LNCaP clone FGC (cell line): ENCODE data around the gene MYBPC1.
A peak's percentile ranks its signal among the peaks of the same experiment; 100 is the strongest.

ENCODE experiments used
- DNase-seq: peaks from one replicate; pipeline ENCODE4 v3.0.0-alpha.2; 2011; ENCODE audit warnings: low read depth
- H3K4me3 ChIP-seq: 2 replicates; pipeline ENCODE4 v1.5.1; 2011; ENCODE audit warnings: mild to moderate bottlenecking, low read depth, low read length, control low read depth
- TF ChIP-seq, protein P1 (sequence below): IDR thresholded peaks from 2 replicates; pipeline ENCODE4 v1.5.1; 2012; ENCODE audit warnings: mild to moderate bottlenecking; ENCODE audit not compliant: control insufficient read depth, insufficient read depth; ENCODE audit errors: extremely low read depth

MYBPC1 gene

GRCh38 chr12:101707131-101707782 lies 112.5 kb downstream of the MYBPC1 start:
- TF ChIP-seq, protein P1, sequence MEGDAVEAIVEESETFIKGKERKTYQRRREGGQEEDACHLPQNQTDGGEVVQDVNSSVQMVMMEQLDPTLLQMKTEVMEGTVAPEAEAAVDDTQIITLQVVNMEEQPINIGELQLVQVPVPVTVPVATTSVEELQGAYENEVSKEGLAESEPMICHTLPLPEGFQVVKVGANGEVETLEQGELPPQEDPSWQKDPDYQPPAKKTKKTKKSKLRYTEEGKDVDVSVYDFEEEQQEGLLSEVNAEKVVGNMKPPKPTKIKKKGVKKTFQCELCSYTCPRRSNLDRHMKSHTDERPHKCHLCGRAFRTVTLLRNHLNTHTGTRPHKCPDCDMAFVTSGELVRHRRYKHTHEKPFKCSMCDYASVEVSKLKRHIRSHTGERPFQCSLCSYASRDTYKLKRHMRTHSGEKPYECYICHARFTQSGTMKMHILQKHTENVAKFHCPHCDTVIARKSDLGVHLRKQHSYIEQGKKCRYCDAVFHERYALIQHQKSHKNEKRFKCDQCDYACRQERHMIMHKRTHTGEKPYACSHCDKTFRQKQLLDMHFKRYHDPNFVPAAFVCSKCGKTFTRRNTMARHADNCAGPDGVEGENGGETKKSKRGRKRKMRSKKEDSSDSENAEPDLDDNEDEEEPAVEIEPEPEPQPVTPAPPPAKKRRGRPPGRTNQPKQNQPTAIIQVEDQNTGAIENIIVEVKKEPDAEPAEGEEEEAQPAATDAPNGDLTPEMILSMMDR, result no peak
- DNase-seq, result no peak
- no peak overlapping the region for H3K4me3 ChIP-seq

- no peak overlapping the region for H3K4me3 ChIP-seq
- DNase-seq, result no peak
- TF ChIP-seq, protein P1, result no peak
Measured at GRCh38 chr12:101710288-101710687, 115.5 kb downstream of the MYBPC1 start.

DNA sequence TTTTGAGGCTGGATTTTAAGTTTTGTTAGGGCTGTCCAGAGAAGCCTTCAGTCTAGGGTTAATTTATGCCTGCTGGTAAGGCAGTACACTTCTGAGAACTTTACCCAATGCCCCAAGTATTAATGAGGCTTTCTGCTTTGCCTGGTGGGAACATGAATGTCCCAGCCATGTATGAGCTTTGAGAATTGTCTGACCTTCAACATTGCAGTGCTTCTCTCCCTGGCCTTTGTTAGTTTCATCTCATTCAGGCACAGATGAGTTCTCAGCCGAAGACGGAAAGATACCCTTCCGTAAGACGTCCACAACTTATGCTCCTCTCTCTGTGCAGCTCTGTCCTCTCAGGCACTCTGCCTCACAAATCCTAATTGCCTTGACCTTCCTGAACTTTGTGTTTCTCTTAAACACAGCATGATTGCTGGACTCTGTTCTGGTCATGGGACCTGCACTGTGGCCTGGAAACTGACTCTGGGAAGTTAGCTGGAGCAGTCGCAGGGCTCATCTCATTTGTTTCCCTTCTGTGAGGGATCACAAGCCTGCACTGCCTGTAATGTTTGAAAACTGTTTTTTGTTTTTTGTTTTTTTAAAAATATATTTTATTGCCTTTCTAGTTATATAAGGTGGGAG lies 118.4 kb downstream of the MYBPC1 start:
- peak; percentile 91 for DNase-seq
- TF ChIP-seq, protein P1, result no peak
- H3K4me3 ChIP-seq, result peak overlapping the region; percentile 41

- TF ChIP-seq, protein P1, result 0 out of 2 replicates have a peak, but pooled peaks have one; percentile 6
- peak overlapping the region; percentile 41 for H3K4me3 ChIP-seq
- DNase-seq, result peak; percentile 84
Measured at GRCh38 chr12:101713930-101714329, 119.2 kb downstream of the MYBPC1 start.

DNA sequence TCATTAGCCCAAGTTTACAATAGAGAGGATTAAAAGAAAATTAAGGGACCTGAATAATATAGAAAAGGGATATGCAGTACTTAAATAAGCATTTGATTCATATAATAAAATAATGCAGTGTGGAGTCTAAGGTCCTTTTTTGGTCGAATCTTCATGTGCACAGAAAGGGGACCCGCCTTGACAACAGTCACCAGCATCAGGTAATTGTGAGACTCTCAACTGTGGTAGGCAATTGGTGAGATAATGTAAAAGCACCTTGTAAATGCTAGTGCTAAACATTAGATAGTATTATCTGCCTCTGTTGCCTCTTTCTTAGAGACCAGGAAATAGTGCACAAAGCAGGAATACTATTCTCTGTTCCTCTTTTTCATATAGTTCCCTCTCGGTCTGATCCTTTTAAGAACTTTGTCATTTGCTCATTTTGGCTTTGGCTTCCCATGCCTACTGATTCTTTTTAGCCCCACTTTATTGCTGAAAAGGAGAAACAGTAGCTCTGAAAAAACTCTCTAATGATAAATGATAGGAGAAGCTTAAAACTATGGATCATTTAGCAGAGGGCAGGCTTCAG lies 120.2 kb downstream of the MYBPC1 start:
- DNase-seq, result no peak
- H3K4me3 ChIP-seq, result peak overlapping the region; percentile 41; the same call in 1 of the 2 replicates
- TF ChIP-seq, protein P1, result no peak

DNA sequence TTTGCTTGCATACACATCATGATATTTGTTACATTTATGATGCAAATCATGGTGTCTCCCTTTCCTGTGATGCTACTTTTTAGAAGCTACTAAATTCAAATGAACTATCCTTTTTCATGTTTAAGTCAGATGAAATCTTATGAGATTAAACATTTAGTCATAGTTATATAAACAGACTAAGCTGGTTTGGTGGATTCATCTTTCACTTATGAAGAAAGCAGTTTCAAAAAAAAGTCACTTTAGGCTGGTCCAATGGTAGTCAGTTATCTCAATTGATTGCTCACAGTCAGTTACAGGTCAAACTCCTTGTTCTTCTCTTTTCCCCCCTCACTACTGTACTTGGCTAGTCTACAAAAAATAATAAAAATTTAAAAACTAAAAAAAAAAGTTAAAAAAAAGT lies 124.8 kb downstream of the MYBPC1 start:
- H3K4me3 ChIP-seq, result no peak overlapping the region
- no peak for DNase-seq

More for the DNA sequence above, 124.8 kb downstream of the MYBPC1 start:
- TF ChIP-seq, protein P1, result no peak
